ENCODE measurements around the gene MOSPD3. TPM values are rescaled to one million over a fixed set of nuclear protein-coding genes. Genes with fewer than 3 reads are reported as not detected.

The MOSPD3 gene
- total and polyA plus RNA-seq, 2 of the 8 experiments (the other 6 are each of a cell fraction or from before 2014, with no cell fraction given) = 20.7 to 21.4 TPM

DNA sequence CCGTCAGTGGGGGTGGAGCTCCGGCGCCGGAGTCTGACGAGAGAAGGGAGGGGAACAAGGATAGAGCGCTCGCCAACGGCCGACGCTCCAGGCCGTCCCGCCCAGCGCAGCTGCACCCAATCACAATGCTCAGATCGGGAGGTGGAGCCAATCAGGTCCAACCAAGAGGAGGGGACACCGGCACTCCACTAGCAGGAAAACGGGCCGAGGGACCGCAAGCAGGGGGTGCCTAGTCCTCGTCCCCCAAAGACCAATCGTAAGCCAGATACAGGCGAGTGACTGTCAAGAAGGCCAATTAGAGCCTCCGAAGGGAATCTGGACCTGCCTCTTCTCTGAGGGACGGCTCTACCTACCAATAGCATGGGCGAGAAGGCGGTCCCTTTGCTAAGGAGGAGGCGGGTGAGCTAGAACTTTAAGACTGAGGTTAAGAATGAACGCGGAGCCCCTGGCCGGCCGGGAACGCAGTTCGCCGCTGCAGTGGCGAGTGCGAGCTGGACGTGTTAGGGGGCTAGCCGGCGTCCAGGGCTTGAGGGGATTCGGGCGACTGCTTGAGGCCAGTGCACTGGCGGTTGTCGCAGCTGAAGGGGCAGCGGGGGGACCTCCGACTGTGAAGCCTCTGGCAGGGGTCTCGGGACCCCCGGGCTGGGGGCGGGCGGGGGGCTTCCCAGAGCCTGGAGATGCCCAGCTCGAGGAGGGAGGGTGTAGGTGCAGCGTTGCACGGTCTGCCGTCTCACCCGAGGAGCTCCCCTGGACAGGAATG, 25.9 kb upstream of the MOSPD3 start, which contains the start of gene FBXO24:
TSS of gene FBXO24 (plus strand) at position 63 of the 760 bp plus-strand sequence. CDS start at position 361, 298 bp downstream.
- DNase-seq (ENCODE audit: low read depth in 1 of 2, low spot score in 2 of 2) (peak; percentile 99 to 100), FAIRE-seq (peak; percentile 97)
- H2BK20ac ChIP-seq (ENCODE audit: low read length) = 0 out of 2 replicates have a peak within 1 kb of the TSS, but pooled peaks have one; percentile 80
- peaks cover 0 to 36% (median 20%) of the 10 kb centered on the region in 4 experiments; a peak in 6 of 7 replicates for H3K4me1 ChIP-seq (replicated peaks in 1 of 4; ENCODE audit: control insufficient read depth in 3 of 4, insufficient read depth in 4 of 4, low read length in 3 of 4)
- no peak within 1 kb of the TSS for H2AFZ ChIP-seq (ENCODE audit: low read length)
- peak within 1 kb of the TSS; percentile 83 to 92 for H3K4me2 ChIP-seq (ENCODE audit: insufficient read depth in 1 of 2, low read depth in 2 of 2, low read length in 2 of 2)
- H3K4ac ChIP-seq (replicated peaks; ENCODE audit: insufficient read length, low read depth, low read length) = peak within 1 kb of the TSS; percentile 76
- no peak within 1 kb of the TSS for H2BK120ac ChIP-seq (replicated peaks; ENCODE audit: low read depth, low read length)
- H3K36me3 ChIP-seq (ENCODE audit: control insufficient read depth in 2 of 4, insufficient read depth in 4 of 4, low read length in 3 of 4) = peaks cover 6 to 8% (median 7%) of the 10 kb centered on the region in 4 experiments; a peak in 6 of 8 replicates
- WGBS, 2 experiments (ENCODE audit: extremely low coverage in 1 of 2, insufficient coverage in 1 of 2, insufficient read length in 1 of 2, insufficient replicate concordance in 2 of 2, low coverage in 1 of 2, low lambda C conversion rate in 2 of 2, missing lambda C conversion rate in 1 of 2) = 1% methylated on average over 42 of the region's 53 CpGs; no CpG with 5 or more reads in 1 of the 2 experiments
- H2BK5ac ChIP-seq (ENCODE audit: low read depth, low read length) = peak within 1 kb of the TSS; percentile 96
- peaks cover 0 to 11% of the 10 kb centered on the region in 2 experiments; a peak in 1 of 4 replicates for H3K79me2 ChIP-seq (ENCODE audit: control insufficient read depth in 1 of 2, insufficient read depth in 2 of 2, low read length in 2 of 2)
- peak within 1 kb of the TSS; percentile 84 for H3K56ac ChIP-seq (replicated peaks; ENCODE audit: insufficient read length, low read depth, low read length)
- peak within 1 kb of the TSS; percentile 99 for H2BK15ac ChIP-seq (ENCODE audit: low read length)
- no peak within 1 kb of the TSS; the same call in 1 of the 2 replicates for H2AK5ac ChIP-seq (ENCODE audit: low read depth, low read length)
- CTCF ChIA-PET (ENCODE audit: partially characterized antibody) = interaction anchor here (0.6 to 11.4 kb wide), 23 partner anchors 9 to 340 kb away, joined by 3 to 171 read pairs (median 4); partner anchors contain the start of genes PCOLCE, POP7 and SAP25
- H2BK12ac ChIP-seq (ENCODE audit: low read depth, low read length) = no peak within 1 kb of the TSS; the same call in 1 of the 2 replicates
- H3K14ac ChIP-seq (ENCODE audit: insufficient read length) = no peak within 1 kb of the TSS
- H3K27me3 ChIP-seq (replicated peaks in 1 of 4; ENCODE audit: control insufficient read depth in 3 of 4, extremely low read depth in 1 of 4, insufficient read depth in 3 of 4, low read length in 3 of 4) = peaks cover 0 to 2% (median under 1%) of the 10 kb centered on the region in 4 experiments; a peak in 3 of 7 replicates
- peak within 1 kb of the TSS; percentile 83 for H4K5ac ChIP-seq (ENCODE audit: insufficient read length, low read depth, low read length)
- H3K27ac ChIP-seq (ENCODE audit: low read depth, low read length) = peak within 1 kb of the TSS; percentile 86
- POLR2A ChIA-PET (ENCODE audit: partially characterized antibody) = interaction anchor here (0.6 to 10.0 kb wide), 33 partner anchors 10 to 266 kb away, joined by 3 to 172 read pairs (median 5); partner anchors contain the start of genes AGFG2, MEPCE, MOSPD3 and PCOLCE
- H3K9ac ChIP-seq (replicated peaks in 1 of 4; ENCODE audit: extremely low read depth in 1 of 4, low read depth in 3 of 4, low read length in 3 of 4) = peak within 1 kb of the TSS; percentile 72 to 97 (median 85)
- H3K23me2 ChIP-seq (ENCODE audit: low read depth, low read length) = peaks cover 10% of the 10 kb centered on the region
- H4K8ac ChIP-seq (ENCODE audit: extremely low read depth, insufficient read depth, low read length) = peak within 1 kb of the TSS; percentile 37; the same call in 1 of the 2 replicates
- H4K91ac ChIP-seq (replicated peaks; ENCODE audit: insufficient read length, low read length) = peak within 1 kb of the TSS; percentile 69
- H3K4me3 ChIP-seq (ENCODE audit: extremely low read depth in 1 of 4, insufficient read depth in 2 of 4, low read depth in 3 of 4, low read length in 4 of 4) = peak within 1 kb of the TSS; percentile 80 to 88 (median 80)
- H3K23ac ChIP-seq (ENCODE audit: insufficient read length) = no peak within 1 kb of the TSS
- no peaks in the 10 kb centered on the region; the same call in 1 of the 2 replicates for H3K79me1 ChIP-seq (ENCODE audit: low read depth, low read length)
- H3K18ac ChIP-seq (ENCODE audit: extremely low read depth, low read length) = peak within 1 kb of the TSS; percentile 97
- no peaks in the 10 kb centered on the region for H3K9me3 ChIP-seq (ENCODE audit: insufficient read depth in 2 of 2, low read depth in 1 of 2, low read length in 1 of 2)
- peaks cover 2 to 5% of the 10 kb centered on the region in 2 experiments for H4K20me1 ChIP-seq (replicated peaks in 1 of 2; ENCODE audit: control insufficient read depth in 1 of 2, insufficient read depth in 2 of 2, low read length in 2 of 2)
- no peak for TF ChIP-seq SIX5 (IDR thresholded peaks at IDR 0.05; ENCODE audit: low read depth, low read length)
- no peak for TF ChIP-seq HDAC6 (IDR thresholded peaks at IDR 0.05; ENCODE audit: low read depth, low read length)
- 0 out of 4 replicates have a peak, but pooled peaks of 1 of the 2 experiments have one; percentile 4 for TF ChIP-seq RAD21 (IDR thresholded peaks at IDR 0.05 in 1 of 2, conservative IDR thresholded peaks at IDR 0.05 in 1 of 2; ENCODE audit: low read depth in 2 of 2, low read length in 2 of 2)
- TF ChIP-seq ZNF274 (IDR thresholded peaks at IDR 0.05; ENCODE audit: borderline replicate concordance, extremely low read depth, low read length) = no peak
- no peak for TF ChIP-seq CBX8 (IDR thresholded peaks at IDR 0.05; ENCODE audit: borderline replicate concordance, low read depth, low read length)
- TF ChIP-seq POLR2AphosphoS5 (IDR thresholded peaks at IDR 0.05; ENCODE audit: low read depth, low read length) = no peak; the same call in 1 of the 2 replicates
- TF ChIP-seq TAF1 (IDR thresholded peaks at IDR 0.05; ENCODE audit: low read depth, low read length) = peak; percentile 65
- TF ChIP-seq JUN (IDR thresholded peaks at IDR 0.05; ENCODE audit: low read depth, low read length) = no peak
